ENCODE measurements around the gene USP6NL. TPM values are rescaled to one million over a fixed set of nuclear protein-coding genes. Genes with fewer than 3 reads are reported as not detected.
A peak's percentile ranks its signal among the peaks of the same experiment; 100 is the strongest.
"Not testable (repeated sequence)": the region's sequence is repeated elsewhere in the genome, so short reads cannot be mapped to it uniquely, and the experiment has no call there.

The USP6NL gene
- total and polyA plus RNA-seq, 10 of the 15 experiments (the other 5 are each of a cell fraction or from before 2014, with no cell fraction given) = 4.0 to 27.7 (median 18.2) TPM

DNA sequence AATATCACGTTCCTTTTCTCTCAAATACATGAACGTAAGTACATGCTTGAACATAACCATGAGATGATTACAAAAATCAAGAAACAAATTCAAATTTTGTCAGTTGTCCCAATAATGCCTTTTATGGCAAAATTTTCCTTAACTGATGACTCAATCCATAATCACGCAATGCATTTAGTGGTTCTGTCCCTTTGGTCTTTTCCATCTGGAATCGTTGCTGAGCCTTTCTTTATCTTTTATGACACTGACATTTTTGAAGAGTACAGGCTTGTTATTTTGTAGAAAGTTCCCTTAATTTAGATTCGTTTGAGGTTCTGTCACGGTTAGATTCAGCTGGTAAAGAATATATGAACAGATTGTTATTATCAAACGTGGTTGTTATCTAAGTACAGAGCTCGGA is 16.5 kb upstream of the USP6NL start:
- in situ Hi-C loops (cut with MboI) = not testable (repeated sequence)

DNA sequence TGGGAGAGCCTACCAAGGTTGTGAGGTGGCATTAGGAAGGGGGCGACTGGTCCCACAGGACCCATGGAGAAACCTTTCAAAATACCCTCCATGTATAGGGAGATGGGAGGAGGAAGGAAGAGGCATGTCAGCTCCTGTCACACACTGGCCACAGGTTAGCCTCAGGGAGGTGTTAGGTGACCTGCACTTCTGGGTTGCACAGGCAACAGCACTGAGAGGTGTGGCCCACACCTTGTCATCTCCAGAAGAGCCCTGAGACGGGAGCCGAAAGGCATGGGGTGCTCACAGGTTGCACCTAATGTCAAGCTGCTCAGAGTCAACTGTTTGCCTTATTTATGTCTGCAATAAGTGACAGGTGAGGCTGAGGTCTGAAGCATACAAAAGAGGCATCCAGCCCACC is 14.6 kb upstream of the USP6NL start:
- H3K9me3 ChIP-seq (replicated peaks; ENCODE audit: control insufficient read depth, insufficient read depth, low read length) = no peaks in the 10 kb centered on the region; the same call in 2 of the 3 replicates
- TF ChIP-seq, protein P1, sequence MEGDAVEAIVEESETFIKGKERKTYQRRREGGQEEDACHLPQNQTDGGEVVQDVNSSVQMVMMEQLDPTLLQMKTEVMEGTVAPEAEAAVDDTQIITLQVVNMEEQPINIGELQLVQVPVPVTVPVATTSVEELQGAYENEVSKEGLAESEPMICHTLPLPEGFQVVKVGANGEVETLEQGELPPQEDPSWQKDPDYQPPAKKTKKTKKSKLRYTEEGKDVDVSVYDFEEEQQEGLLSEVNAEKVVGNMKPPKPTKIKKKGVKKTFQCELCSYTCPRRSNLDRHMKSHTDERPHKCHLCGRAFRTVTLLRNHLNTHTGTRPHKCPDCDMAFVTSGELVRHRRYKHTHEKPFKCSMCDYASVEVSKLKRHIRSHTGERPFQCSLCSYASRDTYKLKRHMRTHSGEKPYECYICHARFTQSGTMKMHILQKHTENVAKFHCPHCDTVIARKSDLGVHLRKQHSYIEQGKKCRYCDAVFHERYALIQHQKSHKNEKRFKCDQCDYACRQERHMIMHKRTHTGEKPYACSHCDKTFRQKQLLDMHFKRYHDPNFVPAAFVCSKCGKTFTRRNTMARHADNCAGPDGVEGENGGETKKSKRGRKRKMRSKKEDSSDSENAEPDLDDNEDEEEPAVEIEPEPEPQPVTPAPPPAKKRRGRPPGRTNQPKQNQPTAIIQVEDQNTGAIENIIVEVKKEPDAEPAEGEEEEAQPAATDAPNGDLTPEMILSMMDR (IDR thresholded peaks at IDR 0.05 in 2 of 3, conservative IDR thresholded peaks at IDR 0.05 in 1 of 3; ENCODE audit: control insufficient read depth in 2 of 3, extremely low read depth in 1 of 3, insufficient read depth in 1 of 3, low read depth in 3 of 3, low read length in 3 of 3) = no peak
- TF ChIP-seq SMC3 (IDR thresholded peaks at IDR 0.05; ENCODE audit: borderline replicate concordance, low read length) = no peak
- no peak for TF ChIP-seq NFXL1 (IDR thresholded peaks at IDR 0.05; ENCODE audit: borderline replicate concordance)
- TF ChIP-seq MTA2 (IDR thresholded peaks at IDR 0.05; ENCODE audit: low read depth) = no peak
- TF ChIP-seq NR2C2 (IDR thresholded peaks at IDR 0.05; ENCODE audit: borderline replicate concordance, control insufficient read depth, insufficient read length, low read depth) = no peak
- TF ChIP-seq BHLHE40 (IDR thresholded peaks at IDR 0.05; ENCODE audit: borderline replicate concordance in 1 of 2, low read depth in 2 of 2, low read length in 1 of 2) = no peak
- no peak for TF ChIP-seq CHD1 (IDR thresholded peaks at IDR 0.05; ENCODE audit: low read depth, low read length)
- TF ChIP-seq RCOR1 (conservative IDR thresholded peaks at IDR 0.05; ENCODE audit: low read depth, low read length) = no peak
- TF ChIP-seq BRCA1 (IDR thresholded peaks at IDR 0.05; ENCODE audit: low read depth, low read length) = no peak
- TF ChIP-seq, protein P2, sequence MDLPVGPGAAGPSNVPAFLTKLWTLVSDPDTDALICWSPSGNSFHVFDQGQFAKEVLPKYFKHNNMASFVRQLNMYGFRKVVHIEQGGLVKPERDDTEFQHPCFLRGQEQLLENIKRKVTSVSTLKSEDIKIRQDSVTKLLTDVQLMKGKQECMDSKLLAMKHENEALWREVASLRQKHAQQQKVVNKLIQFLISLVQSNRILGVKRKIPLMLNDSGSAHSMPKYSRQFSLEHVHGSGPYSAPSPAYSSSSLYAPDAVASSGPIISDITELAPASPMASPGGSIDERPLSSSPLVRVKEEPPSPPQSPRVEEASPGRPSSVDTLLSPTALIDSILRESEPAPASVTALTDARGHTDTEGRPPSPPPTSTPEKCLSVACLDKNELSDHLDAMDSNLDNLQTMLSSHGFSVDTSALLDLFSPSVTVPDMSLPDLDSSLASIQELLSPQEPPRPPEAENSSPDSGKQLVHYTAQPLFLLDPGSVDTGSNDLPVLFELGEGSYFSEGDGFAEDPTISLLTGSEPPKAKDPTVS (IDR thresholded peaks at IDR 0.05; ENCODE audit: low read depth, low read length) = no peak
- TF ChIP-seq CBX5 (IDR thresholded peaks at IDR 0.05; ENCODE audit: low read depth) = no peak
- no peak for TF ChIP-seq POU2F2 (IDR thresholded peaks at IDR 0.05; ENCODE audit: borderline replicate concordance, low read depth, low read length)
- TF ChIP-seq IRF4 (IDR thresholded peaks at IDR 0.05; ENCODE audit: low read depth, low read length) = no peak
- CTCF ChIA-PET = interaction anchor here (1.0 kb wide), 1 partner anchor 10 kb away, joined by 3 read pairs; no protein-coding TSS in a partner anchor
- H3K36me3 ChIP-seq (ENCODE audit: control insufficient read depth in 2 of 2, insufficient read depth in 2 of 2, low read length in 1 of 2) = no peaks in the 10 kb centered on the region
- ATAC-seq (peak; percentile 45), DNase-seq (ENCODE audit: low read depth, low spot score) (no peak), FAIRE-seq (no peak)
- H3K79me2 ChIP-seq (ENCODE audit: control insufficient read depth, insufficient read depth, low read length) = no peaks in the 10 kb centered on the region
- H4K20me1 ChIP-seq (ENCODE audit: control insufficient read depth, insufficient read depth) = no peaks in the 10 kb centered on the region
- H3K27me3 ChIP-seq (replicated peaks in 1 of 2; ENCODE audit: control insufficient read depth in 2 of 2, insufficient read depth in 2 of 2, low read length in 1 of 2) = no peaks in the 10 kb centered on the region
- H3K9ac ChIP-seq (ENCODE audit: control insufficient read depth, insufficient read depth, low read length) = no peak overlapping the region
- SMC1A ChIA-PET (ENCODE audit: uncharacterized antibody, unreplicated experiment) = interaction anchor here (0.7 to 1.4 kb wide), 3 partner anchors 14 to 54 kb away, joined by 3 to 4 read pairs (median 3); no protein-coding TSS in a partner anchor
- no peak overlapping the region for H2AFZ ChIP-seq (ENCODE audit: control insufficient read depth, low read depth, low read length)
- H3K4me1 ChIP-seq (ENCODE audit: control insufficient read depth, insufficient read depth, low read length) = peaks cover 20% of the 10 kb centered on the region
- POLR2A ChIA-PET = interaction anchor here (1.0 to 1.4 kb wide), 2 partner anchors 44 to 59 kb away, joined by 3 read pairs; no protein-coding TSS in a partner anchor
- RAD21 ChIA-PET (ENCODE audit: unreplicated experiment) = interaction anchor here (1.0 to 1.2 kb wide), 3 partner anchors 17 to 91 kb away, joined by 3 read pairs; no protein-coding TSS in a partner anchor
- intact Hi-C loops (cut with micrococcal nuclease; ENCODE audit: unreplicated experiment) = no loop called here
- 98% methylated on average over 3 of the region's 3 CpGs for WGBS (ENCODE audit: insufficient coverage, insufficient replicate concordance, low lambda C conversion rate, missing lambda C conversion rate)
- no peak overlapping the region for H3K4me2 ChIP-seq (ENCODE audit: control insufficient read depth, insufficient read depth)
- no peak overlapping the region for H3K4me3 ChIP-seq
- in situ Hi-C loops (cut with MboI) = no loop called here
- no TSS peak for BruUV-seq (replicated peaks)
- H3K27ac ChIP-seq (ENCODE audit: control insufficient read depth, insufficient read depth) = no peak overlapping the region

More for the DNA sequence above, 16.5 kb upstream of the USP6NL start:
- DNase-seq (ENCODE audit: low read depth, low spot score); H3K27me3 ChIP-seq (replicated peaks in 1 of 2; ENCODE audit: control insufficient read depth in 2 of 2, insufficient read depth in 2 of 2, low read length in 1 of 2); RAD21 ChIA-PET (ENCODE audit: unreplicated experiment); CTCF ChIA-PET; ATAC-seq; H3K9me3 ChIP-seq (replicated peaks; ENCODE audit: control insufficient read depth, insufficient read depth, low read length); intact Hi-C loops (cut with micrococcal nuclease; ENCODE audit: unreplicated experiment); FAIRE-seq; H2AFZ ChIP-seq (ENCODE audit: control insufficient read depth, low read depth, low read length); H4K20me1 ChIP-seq (ENCODE audit: control insufficient read depth, insufficient read depth); BruUV-seq (replicated peaks); H3K27ac ChIP-seq (ENCODE audit: control insufficient read depth, insufficient read depth); H3K9ac ChIP-seq (ENCODE audit: control insufficient read depth, insufficient read depth, low read length); H3K79me2 ChIP-seq (ENCODE audit: control insufficient read depth, insufficient read depth, low read length); H3K4me2 ChIP-seq (ENCODE audit: control insufficient read depth, insufficient read depth); H3K36me3 ChIP-seq (ENCODE audit: control insufficient read depth in 2 of 2, insufficient read depth in 2 of 2, low read length in 1 of 2); H3K4me3 ChIP-seq: not testable (repeated sequence)
- POLR2A ChIA-PET = interaction anchor here (0.5 kb wide), 1 partner anchor 74 kb away, joined by 5 read pairs; no protein-coding TSS in a partner anchor
- peaks cover 30% of the 10 kb centered on the region for H3K4me1 ChIP-seq (ENCODE audit: control insufficient read depth, insufficient read depth, low read length)
- WGBS (ENCODE audit: insufficient coverage, insufficient replicate concordance, low lambda C conversion rate, missing lambda C conversion rate) = 85% methylated on average over 8 of the region's 8 CpGs
- SMC1A ChIA-PET (ENCODE audit: uncharacterized antibody, unreplicated experiment) = interaction anchor here (1.0 kb wide), 2 partner anchors 55 to 113 kb away, joined by 3 read pairs; no protein-coding TSS in a partner anchor

All from GM12878 (cell line).